GM19193 (cell line): ENCODE results near the gene ARHGAP26.

Experiments used
- POLR2A ChIP-seq: IDR thresholded peaks from 4 replicates; pipeline ENCODE4 v1.6.1; 2011; ENCODE audit not compliant: insufficient read depth, insufficient read length; ENCODE audit errors: extremely low read depth

ARHGAP26 gene

GRCh38 chr5:143031781-143032580 lies 261.8 kb downstream of the ARHGAP26 start:
- no peak for TF ChIP-seq POLR2A

GRCh38 chr5:143032581-143032836 lies 262.3 kb downstream of the ARHGAP26 start:
- TF ChIP-seq POLR2A: no peak

GRCh38 chr5:143033535-143034250 lies 263.5 kb downstream of the ARHGAP26 start:
- no peak for TF ChIP-seq POLR2A

- no peak for TF ChIP-seq POLR2A
These were observed 266.2 kb downstream of the ARHGAP26 start for GRCh38 chr5:143036146-143036927.

- no peak for TF ChIP-seq POLR2A
These were observed 266.9 kb downstream of the ARHGAP26 start for GRCh38 chr5:143037071-143037470.

- no peak for TF ChIP-seq POLR2A
These were observed 267.5 kb downstream of the ARHGAP26 start for GRCh38 chr5:143037708-143038107.

- TF ChIP-seq POLR2A: no peak
These were observed 270.4 kb downstream of the ARHGAP26 start for GRCh38 chr5:143040622-143041021.

GRCh38 chr5:143041461-143041860 lies 271.3 kb downstream of the ARHGAP26 start:
- no peak for TF ChIP-seq POLR2A

- no peak for TF ChIP-seq POLR2A
These were observed 272.0 kb downstream of the ARHGAP26 start for GRCh38 chr5:143041972-143042770.

- no peak for TF ChIP-seq POLR2A
These were observed 274.1 kb downstream of the ARHGAP26 start for GRCh38 chr5:143044265-143044664.

GRCh38 chr5:143045062-143045461 lies 274.9 kb downstream of the ARHGAP26 start:
- TF ChIP-seq POLR2A: no peak

- TF ChIP-seq POLR2A: no peak
These were observed 276.1 kb downstream of the ARHGAP26 start for GRCh38 chr5:143046314-143046713.

GRCh38 chr5:143047091-143047490 lies 276.9 kb downstream of the ARHGAP26 start:
- no peak for TF ChIP-seq POLR2A

- no peak for TF ChIP-seq POLR2A
These were observed 280.0 kb downstream of the ARHGAP26 start for GRCh38 chr5:143050183-143050582.
